ENCODE data around the gene SRGAP3. TPM values are rescaled to one million over a fixed set of nuclear protein-coding genes. Genes with fewer than 3 reads are reported as not detected.

SRGAP3 gene
- total and polyA plus RNA-seq, 2 experiments from 2014 or later = 6.0 to 15.7 TPM

DNA sequence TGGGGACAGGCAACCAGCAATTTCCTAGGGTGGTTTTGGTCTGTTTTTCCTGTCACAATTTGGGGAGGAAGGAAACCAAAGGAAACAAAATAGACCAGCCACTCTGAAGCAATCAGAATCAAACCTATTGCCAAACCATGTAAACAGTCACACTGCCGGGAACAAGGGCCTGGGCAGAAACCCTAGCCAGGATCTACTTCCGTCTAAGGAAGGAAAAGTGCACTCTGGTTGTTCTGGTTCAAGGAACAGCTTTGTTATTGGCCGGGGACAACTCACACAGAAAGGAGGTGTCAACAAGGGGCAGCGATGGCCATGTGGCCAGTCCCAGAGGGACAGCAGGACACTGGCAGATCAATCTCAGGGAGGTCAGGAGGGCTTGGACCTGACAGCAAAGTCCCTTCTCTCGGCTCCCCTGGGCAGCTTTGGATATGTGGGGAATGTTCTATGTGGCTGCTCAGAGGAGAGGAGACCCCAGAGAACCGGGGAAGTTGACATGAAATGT lies 268.6 kb downstream of the SRGAP3 start:
- Histone ChIP-seq H3K4me3 (no peak overlapping the region), H3K9me3 (ENCODE audit: low read depth) (no peaks in the 10 kb centered on the region), H3K27ac (no peak overlapping the region), H3K27me3 (no peaks in the 10 kb centered on the region), H3K4me1 (ENCODE audit: low read depth) (no peaks in the 10 kb centered on the region), H3K36me3 (no peaks in the 10 kb centered on the region)
- TF ChIP-seq CTCF (IDR thresholded peaks at IDR 0.05; ENCODE audit: low read depth, low read length) = no peak
- DNase-seq (ENCODE audit: low read depth in 1 of 2, low spot score in 1 of 2) = no peak

GRCh38 chr3:8979262-8979661 lies 270.2 kb downstream of the SRGAP3 start:
- H3K27me3 ChIP-seq = no peaks in the 10 kb centered on the region
- H3K4me3 ChIP-seq = no peak overlapping the region
- DNase-seq (ENCODE audit: low read depth in 1 of 2, low spot score in 1 of 2) = no peak
- H3K36me3 ChIP-seq = no peaks in the 10 kb centered on the region
- H3K27ac ChIP-seq = no peak overlapping the region
- no peaks in the 10 kb centered on the region for H3K4me1 ChIP-seq (ENCODE audit: low read depth)
- TF ChIP-seq CTCF (IDR thresholded peaks at IDR 0.05; ENCODE audit: low read depth, low read length) = no peak
- no peaks in the 10 kb centered on the region for H3K9me3 ChIP-seq (ENCODE audit: low read depth)

DNA sequence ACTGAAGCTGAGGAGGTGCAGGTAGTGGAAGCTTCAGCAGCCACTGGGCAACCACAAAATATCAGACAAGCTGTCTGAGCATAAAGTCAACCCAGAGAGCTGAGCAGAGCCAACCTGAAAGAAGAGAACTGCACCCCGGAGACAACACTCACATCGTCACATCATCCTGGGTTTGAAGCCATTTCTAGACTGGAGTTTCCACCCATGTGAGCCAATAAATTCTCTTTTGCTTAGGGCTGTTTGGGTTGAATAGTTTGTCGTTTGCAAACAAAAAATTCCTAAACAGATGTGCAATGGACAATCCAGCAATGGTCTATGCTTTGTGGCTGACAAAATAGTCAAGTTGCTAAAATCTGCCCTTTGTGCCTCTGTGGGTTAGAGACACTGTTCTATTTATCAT lies 270.9 kb downstream of the SRGAP3 start:
- H3K9me3 ChIP-seq (ENCODE audit: low read depth) = no peaks in the 10 kb centered on the region
- DNase-seq (ENCODE audit: low read depth in 1 of 2, low spot score in 1 of 2) = no peak
- no peak for TF ChIP-seq CTCF (IDR thresholded peaks at IDR 0.05; ENCODE audit: low read depth, low read length)
- H3K4me1 ChIP-seq (ENCODE audit: low read depth) = no peaks in the 10 kb centered on the region
- H3K27me3 ChIP-seq = no peaks in the 10 kb centered on the region
- H3K27ac ChIP-seq = no peak overlapping the region
- H3K36me3 ChIP-seq = no peaks in the 10 kb centered on the region
- H3K4me3 ChIP-seq = no peak overlapping the region

- Histone ChIP-seq H3K27me3 (no peaks in the 10 kb centered on the region), H3K9me3 (ENCODE audit: low read depth) (no peaks in the 10 kb centered on the region), H3K4me1 (ENCODE audit: low read depth) (no peaks in the 10 kb centered on the region), H3K4me3 (no peak overlapping the region), H3K27ac (no peak overlapping the region), H3K36me3 (no peaks in the 10 kb centered on the region)
- no peak for TF ChIP-seq CTCF (IDR thresholded peaks at IDR 0.05; ENCODE audit: low read depth, low read length)
- DNase-seq (ENCODE audit: low read depth in 1 of 2, low spot score in 1 of 2) = no peak
Observed at GRCh38 chr3:8976540-8977182, 272.8 kb downstream of the SRGAP3 start.

DNA sequence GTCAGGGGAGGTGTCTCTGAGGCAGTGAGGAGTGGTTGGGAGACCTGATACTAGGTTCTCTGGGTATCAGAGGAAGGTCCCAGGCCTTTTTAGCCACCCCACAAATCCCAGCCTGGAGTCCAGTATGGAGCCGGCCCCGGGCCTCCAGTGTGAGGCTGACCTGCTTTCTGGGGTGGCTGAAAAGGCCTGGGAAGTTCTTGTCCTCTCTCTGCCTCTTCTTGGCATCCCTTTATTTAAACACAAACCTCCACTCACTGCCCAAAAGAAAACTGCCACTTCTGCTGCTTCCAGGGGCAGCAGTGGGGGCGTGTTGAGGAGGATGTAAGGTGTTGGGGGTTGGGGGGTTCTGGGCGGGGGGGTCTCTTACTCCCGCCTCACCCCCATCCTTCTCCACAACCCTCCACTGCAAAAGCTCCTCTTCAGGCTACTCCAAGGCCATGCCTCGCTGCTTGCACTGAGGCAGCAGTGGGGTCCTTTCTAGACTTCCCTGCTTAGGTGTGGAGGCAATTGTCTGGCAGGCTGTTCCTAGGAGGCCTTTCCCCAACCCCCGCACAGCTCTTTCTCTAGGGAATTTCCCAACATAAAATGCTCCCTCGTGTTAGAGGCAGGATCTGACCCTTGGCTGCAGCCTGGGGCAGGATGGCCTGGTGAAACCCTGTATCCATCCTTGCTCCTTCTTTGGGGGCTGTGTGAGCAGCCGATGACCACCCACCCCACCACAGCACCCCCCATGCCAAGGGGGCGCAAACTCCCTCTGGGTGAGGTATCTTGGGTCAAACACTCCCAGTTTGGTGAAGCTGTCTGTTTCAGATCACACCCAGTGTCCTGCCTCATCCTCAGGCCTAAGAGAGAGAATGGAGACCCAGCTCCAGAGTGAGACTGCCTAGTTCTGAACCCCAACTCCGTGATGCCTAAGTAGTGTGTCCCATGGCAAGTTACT lies 274.1 kb downstream of the SRGAP3 start:
- no peaks in the 10 kb centered on the region for H3K4me1 ChIP-seq (ENCODE audit: low read depth)
- H3K36me3 ChIP-seq = no peaks in the 10 kb centered on the region
- H3K4me3 ChIP-seq = no peak overlapping the region
- DNase-seq (ENCODE audit: low read depth in 1 of 2, low spot score in 1 of 2) = no peak
- no peak overlapping the region for H3K27ac ChIP-seq
- peaks cover 2% of the 10 kb centered on the region for H3K27me3 ChIP-seq
- H3K9me3 ChIP-seq (ENCODE audit: low read depth) = no peaks in the 10 kb centered on the region
- TF ChIP-seq CTCF (IDR thresholded peaks at IDR 0.05; ENCODE audit: low read depth, low read length) = no peak
